ENCODE data around the gene ARL4A. TPM values are rescaled to one million over a fixed set of nuclear protein-coding genes. Genes with fewer than 3 reads are reported as not detected.

Gene ARL4A
- total RNA-seq, 1 experiment from 2014 or later, result 18.3 TPM

GRCh38 chr7:12716134-12716681 lies 28.8 kb downstream of the ARL4A start:
- TF ChIP-seq CTCF (conservative IDR thresholded peaks at IDR 0.05; ENCODE audit: low read depth, low read length), result no peak
- no peak for TF ChIP-seq EZH2 (IDR thresholded peaks at IDR 0.05; ENCODE audit: borderline replicate concordance, low read depth, low read length, poor library complexity, severe bottlenecking)
- Histone ChIP-seq H3K4me1 (ENCODE audit: insufficient read depth, low read length, poor library complexity, severe bottlenecking) (peaks cover 84% of the 10 kb centered on the region), H3K4me3 (ENCODE audit: low read depth, low read length, poor library complexity, severe bottlenecking) (no peak overlapping the region), H3K9me3 (ENCODE audit: low read depth, low read length, poor library complexity, severe bottlenecking) (no peaks in the 10 kb centered on the region), H3K27me3 (replicated peaks; ENCODE audit: insufficient read depth, low read depth, low read length, poor library complexity) (no peaks in the 10 kb centered on the region), H3K36me3 (ENCODE audit: insufficient read depth, low read length, poor library complexity, severe bottlenecking) (no peaks in the 10 kb centered on the region), H3K27ac (ENCODE audit: low read depth, low read length, poor library complexity, severe bottlenecking) (peak overlapping the region; percentile 78)
- intact Hi-C loops (cut with micrococcal nuclease; ENCODE audit: unreplicated experiment), result no loop called here
- no peak for DNase-seq (ENCODE audit: low spot score)
- ChIA-PET POLR2A (ENCODE audit: low non-redundant PET) (interaction anchor here (0.8 to 1.1 kb wide), 2 partner anchors 9 to 29 kb away, joined by 3 to 4 read pairs; partner anchors contain the start of gene ARL4A), CTCF (interaction anchor here (1.2 kb wide), 1 partner anchor 29 kb away, joined by 11 read pairs; the partner anchor contains the start of gene ARL4A)
- TSS peak; percentile 96 for BruUV-seq (replicated peaks)

- TF ChIP-seq CTCF (conservative IDR thresholded peaks at IDR 0.05; ENCODE audit: low read depth, low read length) (no peak), EZH2 (IDR thresholded peaks at IDR 0.05; ENCODE audit: borderline replicate concordance, low read depth, low read length, poor library complexity, severe bottlenecking) (no peak)
- intact Hi-C loops (cut with micrococcal nuclease; ENCODE audit: unreplicated experiment), result no loop called here
- Histone ChIP-seq H3K9me3 (ENCODE audit: low read depth, low read length, poor library complexity, severe bottlenecking) (no peaks in the 10 kb centered on the region), H3K4me3 (ENCODE audit: low read depth, low read length, poor library complexity, severe bottlenecking) (no peak overlapping the region), H3K27me3 (replicated peaks; ENCODE audit: insufficient read depth, low read depth, low read length, poor library complexity) (no peaks in the 10 kb centered on the region), H3K4me1 (ENCODE audit: insufficient read depth, low read length, poor library complexity, severe bottlenecking) (peaks cover 89% of the 10 kb centered on the region), H3K36me3 (ENCODE audit: insufficient read depth, low read length, poor library complexity, severe bottlenecking) (no peaks in the 10 kb centered on the region), H3K27ac (ENCODE audit: low read depth, low read length, poor library complexity, severe bottlenecking) (peak overlapping the region; percentile 78)
- BruUV-seq (replicated peaks), result no TSS peak
- POLR2A ChIA-PET (ENCODE audit: low non-redundant PET), result no interaction called here
- CTCF ChIA-PET, result no interaction called here
- no peak for DNase-seq (ENCODE audit: low spot score)
Measured at GRCh38 chr7:12716722-12717121, 29.3 kb downstream of the ARL4A start.

- ChIA-PET CTCF (interaction anchor here (1.9 kb wide), 1 partner anchor 32 kb away, joined by 6 read pairs; the partner anchor contains the start of gene ARL4A), POLR2A (ENCODE audit: low non-redundant PET) (interaction anchor here (0.9 kb wide), 2 partner anchors 9 to 32 kb away, joined by 4 to 5 read pairs; partner anchors contain the start of gene ARL4A)
- Histone ChIP-seq H3K9me3 (ENCODE audit: low read depth, low read length, poor library complexity, severe bottlenecking) (no peaks in the 10 kb centered on the region), H3K4me1 (ENCODE audit: insufficient read depth, low read length, poor library complexity, severe bottlenecking) (peaks cover 90% of the 10 kb centered on the region), H3K27ac (ENCODE audit: low read depth, low read length, poor library complexity, severe bottlenecking) (peak overlapping the region; percentile 75), H3K4me3 (ENCODE audit: low read depth, low read length, poor library complexity, severe bottlenecking) (no peak overlapping the region), H3K36me3 (ENCODE audit: insufficient read depth, low read length, poor library complexity, severe bottlenecking) (no peaks in the 10 kb centered on the region), H3K27me3 (replicated peaks; ENCODE audit: insufficient read depth, low read depth, low read length, poor library complexity) (no peaks in the 10 kb centered on the region)
- intact Hi-C loops (cut with micrococcal nuclease; ENCODE audit: unreplicated experiment), result no loop called here
- peak; percentile 70 for DNase-seq (ENCODE audit: low spot score)
- TSS peak; percentile 56 for BruUV-seq (replicated peaks)
- no peak for TF ChIP-seq CTCF (conservative IDR thresholded peaks at IDR 0.05; ENCODE audit: low read depth, low read length)
- no peak for TF ChIP-seq EZH2 (IDR thresholded peaks at IDR 0.05; ENCODE audit: borderline replicate concordance, low read depth, low read length, poor library complexity, severe bottlenecking)
Measured at GRCh38 chr7:12719141-12719919, 31.9 kb downstream of the ARL4A start.
